NT2/D1 (cell line): ENCODE results near the gene MYO7B.
"Not testable (repeated sequence)": the region's sequence is repeated elsewhere in the genome, so short reads cannot be mapped to it uniquely, and the experiment has no call there.

Experiments used
- SUZ12 ChIP-seq: IDR thresholded peaks from 2 replicates; pipeline ENCODE4 v1.6.1; 2011; ENCODE audit not compliant: insufficient read length, insufficient read depth; ENCODE audit errors: extremely low read depth
- YY1 ChIP-seq: IDR thresholded peaks from 2 replicates; pipeline ENCODE4 v1.6.1; 2011; ENCODE audit not compliant: insufficient read length, insufficient read depth
- ZNF274 ChIP-seq: IDR thresholded peaks from 2 replicates; pipeline ENCODE4 v1.6.1; 2011; ENCODE audit warnings: mild to moderate bottlenecking, low read depth, low read length

DNA sequence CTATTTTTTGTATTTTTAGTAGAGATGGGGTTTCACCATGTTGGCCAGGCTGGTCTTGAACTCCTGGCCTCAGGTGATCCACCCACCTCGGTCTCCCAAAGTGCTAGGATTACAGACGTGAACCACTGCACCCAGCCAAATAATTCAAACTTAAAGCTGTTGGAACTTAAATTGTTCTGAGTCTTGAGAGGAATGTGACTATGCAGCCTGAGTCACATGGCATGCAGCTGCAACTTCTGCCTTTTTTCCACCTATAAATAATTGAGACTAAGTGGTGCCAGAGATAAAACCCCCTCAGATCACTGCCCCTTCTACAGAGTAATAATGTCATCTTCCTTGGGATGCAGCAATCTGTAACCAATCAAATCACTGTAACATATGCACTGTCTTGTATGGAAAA lies 6.1 kb upstream of the MYO7B start:
- not testable (repeated sequence) for TF ChIP-seq ZNF274, YY1, SUZ12
